Measurements from ENCODE around the gene BTBD2. TPM values are rescaled to one million over a fixed set of nuclear protein-coding genes. Genes with fewer than 3 reads are reported as not detected.
"Not testable (repeated sequence)": the region's sequence is repeated elsewhere in the genome, so short reads cannot be mapped to it uniquely, and the experiment has no call there.

BTBD2 gene
- total RNA-seq, 1 donor from 2014 or later: 59.7 TPM

DNA sequence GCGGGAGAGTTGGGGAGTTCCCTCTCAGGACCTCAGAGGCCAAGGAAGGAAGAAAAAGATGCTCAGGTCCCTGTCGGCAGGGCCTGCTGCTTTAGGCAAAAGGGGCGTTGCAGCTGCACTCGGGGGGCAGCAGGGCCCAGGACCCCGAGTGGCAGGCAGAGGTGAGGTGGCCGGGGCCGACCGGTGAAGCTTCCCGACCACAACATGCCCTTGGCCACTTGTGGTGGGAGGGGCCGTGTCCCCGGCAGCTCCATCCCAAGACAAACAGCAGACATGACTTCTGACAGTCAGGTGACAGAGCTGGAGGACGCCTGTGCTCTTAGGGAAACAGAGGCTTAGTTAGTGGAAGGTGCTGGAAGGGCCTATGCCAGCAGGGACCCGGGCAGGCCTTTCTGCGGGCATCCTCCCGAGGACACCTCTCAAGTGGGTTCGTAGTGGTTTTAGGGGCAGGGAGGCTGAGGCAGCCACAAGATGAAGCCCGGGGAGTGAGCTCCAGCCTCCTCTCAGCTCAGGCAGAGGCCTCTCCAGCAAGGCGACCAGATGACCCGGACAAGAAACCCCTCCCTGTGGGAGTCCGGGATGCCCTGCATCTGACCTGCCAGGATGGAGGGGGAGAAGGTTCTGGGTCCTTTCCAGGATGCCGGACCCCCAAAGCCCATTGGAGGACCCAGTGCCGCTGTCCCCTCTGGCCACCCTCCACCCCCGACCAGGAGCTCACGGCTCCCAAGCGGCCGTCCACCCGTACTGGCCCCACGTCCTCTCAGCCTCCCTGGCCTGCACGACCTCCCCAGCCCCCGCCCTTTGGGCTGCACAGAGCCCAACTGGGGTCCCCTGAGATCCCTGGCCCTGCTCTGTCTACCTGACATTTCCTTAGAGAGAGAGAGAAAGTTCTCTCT is 24.2 kb downstream of the BTBD2 start:
- TF ChIP-seq, protein P1, sequence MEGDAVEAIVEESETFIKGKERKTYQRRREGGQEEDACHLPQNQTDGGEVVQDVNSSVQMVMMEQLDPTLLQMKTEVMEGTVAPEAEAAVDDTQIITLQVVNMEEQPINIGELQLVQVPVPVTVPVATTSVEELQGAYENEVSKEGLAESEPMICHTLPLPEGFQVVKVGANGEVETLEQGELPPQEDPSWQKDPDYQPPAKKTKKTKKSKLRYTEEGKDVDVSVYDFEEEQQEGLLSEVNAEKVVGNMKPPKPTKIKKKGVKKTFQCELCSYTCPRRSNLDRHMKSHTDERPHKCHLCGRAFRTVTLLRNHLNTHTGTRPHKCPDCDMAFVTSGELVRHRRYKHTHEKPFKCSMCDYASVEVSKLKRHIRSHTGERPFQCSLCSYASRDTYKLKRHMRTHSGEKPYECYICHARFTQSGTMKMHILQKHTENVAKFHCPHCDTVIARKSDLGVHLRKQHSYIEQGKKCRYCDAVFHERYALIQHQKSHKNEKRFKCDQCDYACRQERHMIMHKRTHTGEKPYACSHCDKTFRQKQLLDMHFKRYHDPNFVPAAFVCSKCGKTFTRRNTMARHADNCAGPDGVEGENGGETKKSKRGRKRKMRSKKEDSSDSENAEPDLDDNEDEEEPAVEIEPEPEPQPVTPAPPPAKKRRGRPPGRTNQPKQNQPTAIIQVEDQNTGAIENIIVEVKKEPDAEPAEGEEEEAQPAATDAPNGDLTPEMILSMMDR (conservative IDR thresholded peaks at IDR 0.05; ENCODE audit: low read depth, low read length): no peak

DNA sequence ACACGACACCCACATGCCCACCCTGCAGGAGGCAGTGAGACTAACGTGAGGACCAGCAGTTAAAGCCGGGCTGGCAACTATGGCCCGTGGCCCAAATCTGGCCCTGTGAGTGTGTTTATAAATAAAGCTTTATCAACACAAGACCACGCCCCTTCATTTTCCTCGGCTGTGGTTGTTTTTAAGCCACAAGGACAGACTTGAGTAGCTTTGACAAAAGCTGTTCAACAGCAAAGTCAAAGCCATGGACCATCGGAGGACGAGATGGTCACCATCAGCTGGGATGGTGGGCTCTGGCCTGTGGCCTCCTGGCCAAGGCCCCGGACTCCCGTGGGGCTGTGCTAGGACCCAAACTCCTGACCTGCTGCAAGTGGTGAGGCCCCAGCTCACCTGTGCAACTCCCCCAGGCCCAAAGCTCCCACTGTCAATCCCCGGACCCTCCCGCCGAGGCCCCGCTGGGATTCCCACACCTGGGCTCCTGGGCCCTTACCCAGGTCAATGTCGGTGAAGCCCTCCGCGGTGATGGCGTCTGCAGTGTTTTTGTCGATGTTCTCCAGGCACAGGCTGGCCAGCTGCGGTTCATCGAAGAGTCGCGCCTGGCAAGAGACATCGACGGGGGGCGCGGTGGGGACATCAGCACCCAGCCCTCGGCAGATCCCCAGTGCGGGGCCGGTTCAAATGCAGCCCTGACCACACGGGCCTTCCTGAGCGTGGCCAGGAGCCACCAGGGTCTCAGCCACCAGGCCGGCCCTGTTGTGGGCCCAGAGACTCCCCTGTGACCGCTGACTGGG is 25.1 kb downstream of the BTBD2 start:
- no peak overlapping the region for H3K4me3 ChIP-seq (ENCODE audit: low read depth, low read length)
- no peak for DNase-seq (ENCODE audit: low read depth)
- TF ChIP-seq, protein P1 (conservative IDR thresholded peaks at IDR 0.05; ENCODE audit: low read depth, low read length): no peak

More for the DNA sequence above, 24.2 kb downstream of the BTBD2 start:
- DNase-seq (ENCODE audit: low read depth): no peak
- no peak overlapping the region for H3K4me3 ChIP-seq (ENCODE audit: low read depth, low read length)

DNA sequence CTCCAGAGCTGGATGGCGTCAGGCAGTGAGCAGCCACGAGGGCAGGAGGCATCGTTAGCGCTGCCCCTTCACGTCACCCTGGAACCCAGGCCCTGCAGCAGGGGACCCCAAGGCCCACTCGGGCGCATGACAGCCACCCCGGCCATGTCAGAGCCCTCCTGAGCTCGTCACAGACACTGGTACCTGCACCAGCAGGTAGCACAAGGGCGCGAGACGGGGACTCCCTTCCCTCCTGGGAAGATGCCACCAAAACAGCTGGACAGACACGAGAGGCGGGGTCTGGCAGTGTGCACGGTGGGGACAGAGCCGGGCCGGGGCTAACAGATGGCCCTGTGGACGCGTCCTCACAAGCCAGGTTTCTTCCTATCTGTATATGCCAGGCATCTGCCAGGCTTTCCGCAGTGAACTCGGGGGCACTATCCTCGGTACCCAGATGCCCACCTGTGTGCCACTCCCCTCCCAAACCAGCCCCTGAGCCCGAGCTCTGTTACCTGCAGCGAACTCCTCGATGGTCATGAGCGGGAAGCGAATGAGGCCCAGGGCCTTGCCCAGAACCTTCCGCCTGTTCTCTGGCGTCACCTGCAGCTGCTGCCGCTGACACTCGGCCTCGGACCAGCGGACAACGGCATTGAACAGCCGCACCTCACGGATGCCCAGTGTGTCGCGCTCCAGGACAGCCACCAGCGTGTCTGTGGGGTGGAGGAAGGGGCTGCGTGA is 25.8 kb downstream of the BTBD2 start:
- TF ChIP-seq, protein P1 (conservative IDR thresholded peaks at IDR 0.05; ENCODE audit: low read depth, low read length): no peak
- no peak overlapping the region for H3K4me3 ChIP-seq (ENCODE audit: low read depth, low read length)
- DNase-seq (ENCODE audit: low read depth): no peak

DNA sequence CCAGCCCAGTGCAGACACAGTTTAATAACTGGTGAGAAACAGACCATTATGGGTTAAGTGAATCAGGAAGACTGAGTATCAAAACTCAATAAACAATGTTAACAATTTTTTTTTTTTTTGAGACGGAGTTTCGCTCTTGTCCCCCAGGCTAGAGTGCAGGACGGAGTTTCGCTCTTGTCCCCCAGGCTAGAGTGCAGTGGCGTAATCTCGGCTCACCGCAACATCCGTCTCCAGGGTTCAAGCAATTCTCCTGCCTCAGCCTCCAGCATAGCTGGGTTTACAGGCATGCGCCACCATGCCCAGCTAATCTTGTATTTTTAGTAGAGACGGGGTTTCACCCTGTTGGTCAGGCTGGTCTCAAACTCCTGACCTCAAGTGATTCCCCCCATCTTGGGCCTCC is 27.1 kb downstream of the BTBD2 start:
- not testable (repeated sequence) for DNase-seq (ENCODE audit: low read depth); H3K4me3 ChIP-seq (ENCODE audit: low read depth, low read length)

DNA sequence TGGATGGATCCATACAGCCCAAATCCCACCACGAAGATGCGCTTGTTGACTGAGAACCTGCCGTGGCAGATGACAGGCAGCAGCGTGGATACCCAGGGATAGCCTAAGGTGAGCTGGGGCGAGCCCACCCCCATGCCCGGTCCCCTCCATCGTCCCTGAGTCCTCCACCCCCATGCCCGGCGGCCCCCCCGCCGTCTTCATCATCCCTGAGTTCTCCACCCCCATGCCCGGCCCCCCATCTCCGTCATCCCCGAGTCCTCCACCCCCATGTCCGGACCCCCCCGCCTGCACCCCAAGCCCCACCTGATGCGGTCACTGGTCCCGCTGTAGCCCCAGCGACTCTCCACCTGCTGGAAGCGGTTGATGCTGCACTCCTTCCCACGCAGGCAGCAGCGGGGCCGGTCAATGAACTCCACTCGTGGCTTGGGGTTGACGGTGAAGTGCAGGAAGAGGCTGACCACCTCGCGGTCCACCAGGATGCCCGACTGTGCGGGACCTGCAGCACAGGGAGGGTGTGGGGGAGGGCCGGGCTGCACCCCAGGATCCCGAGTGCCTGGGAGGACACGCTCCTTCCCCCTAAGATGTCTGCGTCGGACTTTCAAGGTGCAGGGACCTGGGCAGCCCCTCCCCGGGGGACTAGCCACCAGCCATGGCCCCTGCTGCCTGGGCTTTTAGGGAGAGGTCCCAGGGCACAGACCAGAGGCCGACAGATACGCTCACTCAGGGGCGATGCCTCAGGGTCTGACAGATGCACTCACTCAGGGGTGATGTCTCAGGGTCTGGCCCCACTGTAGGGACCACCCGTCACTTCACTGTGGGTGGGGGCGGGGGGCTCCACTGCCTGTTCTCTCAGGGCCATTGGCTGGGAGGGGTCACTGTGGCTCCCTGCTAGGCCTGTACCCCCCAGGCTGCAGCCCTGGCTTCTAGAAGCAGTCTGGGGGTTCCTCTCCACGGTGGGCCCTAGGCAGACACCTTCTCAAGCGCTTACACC is 28.0 kb downstream of the BTBD2 start:
- H3K4me3 ChIP-seq (ENCODE audit: low read depth, low read length): no peak overlapping the region
- no peak for DNase-seq (ENCODE audit: low read depth)
- TF ChIP-seq, protein P1 (conservative IDR thresholded peaks at IDR 0.05; ENCODE audit: low read depth, low read length): no peak

DNA sequence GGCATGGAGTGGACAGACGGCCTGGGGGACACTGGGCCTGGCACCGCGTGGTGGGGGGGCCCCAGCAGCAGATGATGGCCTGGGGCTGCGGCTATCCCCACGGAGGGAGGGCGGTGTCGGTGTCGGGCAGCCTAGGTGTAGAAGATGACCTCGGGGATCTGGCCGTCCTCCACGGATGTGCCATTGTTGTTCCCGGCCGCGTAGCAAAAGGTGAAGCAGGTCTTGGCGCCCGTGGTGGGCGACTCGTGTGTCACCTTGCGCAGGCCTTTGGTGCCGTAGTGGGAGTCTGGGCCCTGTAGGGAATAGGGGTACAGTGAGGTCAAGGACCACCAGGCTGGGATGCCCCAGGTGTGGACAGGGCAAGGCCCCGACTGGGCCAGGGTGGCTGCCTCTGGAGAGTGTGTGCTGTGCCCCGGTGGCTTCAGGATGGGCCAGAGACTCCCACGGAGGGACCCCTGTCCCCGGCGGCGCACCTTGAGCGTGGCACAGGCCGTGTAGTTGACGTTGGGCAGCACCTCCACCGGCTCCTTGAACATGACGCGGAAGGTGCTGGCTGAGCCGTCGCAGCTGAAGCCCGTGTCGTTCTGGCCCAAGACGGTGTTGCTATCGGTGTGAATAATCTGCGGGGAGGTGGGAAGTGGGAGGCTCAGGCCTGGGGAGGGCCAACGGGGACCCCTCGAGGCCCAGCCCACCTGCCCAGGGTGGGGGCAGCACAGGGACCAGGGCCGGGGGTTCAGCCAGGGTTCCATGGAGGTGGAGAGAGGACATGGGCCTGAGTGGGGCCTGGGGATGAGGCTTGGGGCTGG is 29.0 kb downstream of the BTBD2 start:
- no peak overlapping the region for H3K4me3 ChIP-seq (ENCODE audit: low read depth, low read length)
- no peak for DNase-seq (ENCODE audit: low read depth)
- TF ChIP-seq, protein P1 (conservative IDR thresholded peaks at IDR 0.05; ENCODE audit: low read depth, low read length): no peak

All from epithelial cell of proximal tubule (primary cell).